HG03045 (cell line): ENCODE results near the gene HIPK1.
A peak's percentile ranks its signal among the peaks of the same experiment; 100 is the strongest.

Source experiments
- ATAC-seq: cut with Tn5 transposase; IDR thresholded peaks from one replicate; pipeline ENCODE4 v1.9.1; 2021; ENCODE audit warnings: mild to moderate bottlenecking, moderate library complexity; ENCODE audit not compliant: unreplicated experiment

Gene HIPK1

GRCh38 chr1:113913312-113913668, 15.8 kb upstream of the HIPK1 start:
- no peak for ATAC-seq

- ATAC-seq, result no peak
Observed at GRCh38 chr1:113913887-113914664, 15.0 kb upstream of the HIPK1 start.

GRCh38 chr1:113916974-113917373, 12.2 kb upstream of the HIPK1 start:
- ATAC-seq, result no peak

GRCh38 chr1:113917400-113918082, 11.6 kb upstream of the HIPK1 start:
- ATAC-seq, result no peak

- ATAC-seq, result no peak
Observed at GRCh38 chr1:113918243-113918642, 10.9 kb upstream of the HIPK1 start.

- ATAC-seq, result no peak
Observed at GRCh38 chr1:113922957-113923356, 6.2 kb upstream of the HIPK1 start.

GRCh38 chr1:113924473-113924872, 4.7 kb upstream of the HIPK1 start:
- no peak for ATAC-seq

- no peak for ATAC-seq
Observed at GRCh38 chr1:113928187-113928930, 765 bp upstream of the HIPK1 start.

- peak; percentile 43 for ATAC-seq
Observed at GRCh38 chr1:113929750-113930498, 800 bp downstream of the HIPK1 start.

- peak; percentile 28 for ATAC-seq
Observed at GRCh38 chr1:113930499-113931161, 1.5 kb downstream of the HIPK1 start.

GRCh38 chr1:113931451-113931851, 2.3 kb downstream of the HIPK1 start:
- no peak for ATAC-seq

GRCh38 chr1:113934006-113934405, 4.9 kb downstream of the HIPK1 start:
- no peak for ATAC-seq

GRCh38 chr1:113934511-113935055, 5.5 kb downstream of the HIPK1 start:
- ATAC-seq, result no peak

- ATAC-seq, result no peak
Observed at GRCh38 chr1:113935176-113935575, 6.1 kb downstream of the HIPK1 start.

- no peak for ATAC-seq
Observed at GRCh38 chr1:113935970-113936369, 6.8 kb downstream of the HIPK1 start.

- ATAC-seq, result no peak
Observed at GRCh38 chr1:113937146-113937545, 8.0 kb downstream of the HIPK1 start.

GRCh38 chr1:113938192-113938591, 9.1 kb downstream of the HIPK1 start:
- ATAC-seq, result no peak

GRCh38 chr1:113940365-113941244, 11.5 kb downstream of the HIPK1 start:
- peak; percentile 68 for ATAC-seq

- no peak for ATAC-seq
Observed at GRCh38 chr1:113941245-113941559, 12.1 kb downstream of the HIPK1 start.
